ENCODE measurements around the gene RIPOR3. TPM values are rescaled to one million over a fixed set of nuclear protein-coding genes. Genes with fewer than 3 reads are reported as not detected.
"Not testable (repeated sequence)": the region's sequence is repeated elsewhere in the genome, so short reads cannot be mapped to it uniquely, and the experiment has no call there.

The RIPOR3 gene
- polyA plus RNA-seq, 1 donor from 2014 or later, result not detected

DNA sequence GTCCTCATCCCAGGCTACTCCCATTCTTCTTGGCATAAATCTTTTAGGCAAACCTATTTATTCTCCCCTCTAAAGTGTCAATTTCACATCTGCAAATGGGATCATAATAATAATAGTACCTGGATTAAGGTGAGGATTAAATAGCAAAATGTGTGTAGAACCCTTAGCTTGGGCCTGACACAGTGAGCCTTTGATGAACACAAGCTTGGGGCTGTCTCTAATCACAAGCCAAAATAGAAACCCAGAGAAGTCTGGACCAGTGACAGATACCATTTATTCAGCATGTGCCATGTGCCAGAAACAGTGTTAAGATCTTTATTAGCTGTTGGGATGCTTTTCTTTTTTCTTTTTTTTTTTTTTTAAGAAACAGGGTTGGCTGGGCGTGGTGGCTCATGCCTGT, 25.2 kb upstream of the RIPOR3 start:
- no peak overlapping the region for H3K4me2 ChIP-seq (ENCODE audit: low read length)
- no peaks in the 10 kb centered on the region for H3K79me2 ChIP-seq (replicated peaks; ENCODE audit: insufficient read depth, low read length)
- H3K9me3 ChIP-seq (ENCODE audit: low read length), result no peaks in the 10 kb centered on the region
- no peaks in the 10 kb centered on the region for H3K36me3 ChIP-seq (ENCODE audit: insufficient read depth, low read length)
- no peaks in the 10 kb centered on the region for H4K20me1 ChIP-seq (ENCODE audit: insufficient read depth)
- no peaks in the 10 kb centered on the region for H3K9me2 ChIP-seq (ENCODE audit: insufficient read depth, low read length)
- TF ChIP-seq, protein P1, sequence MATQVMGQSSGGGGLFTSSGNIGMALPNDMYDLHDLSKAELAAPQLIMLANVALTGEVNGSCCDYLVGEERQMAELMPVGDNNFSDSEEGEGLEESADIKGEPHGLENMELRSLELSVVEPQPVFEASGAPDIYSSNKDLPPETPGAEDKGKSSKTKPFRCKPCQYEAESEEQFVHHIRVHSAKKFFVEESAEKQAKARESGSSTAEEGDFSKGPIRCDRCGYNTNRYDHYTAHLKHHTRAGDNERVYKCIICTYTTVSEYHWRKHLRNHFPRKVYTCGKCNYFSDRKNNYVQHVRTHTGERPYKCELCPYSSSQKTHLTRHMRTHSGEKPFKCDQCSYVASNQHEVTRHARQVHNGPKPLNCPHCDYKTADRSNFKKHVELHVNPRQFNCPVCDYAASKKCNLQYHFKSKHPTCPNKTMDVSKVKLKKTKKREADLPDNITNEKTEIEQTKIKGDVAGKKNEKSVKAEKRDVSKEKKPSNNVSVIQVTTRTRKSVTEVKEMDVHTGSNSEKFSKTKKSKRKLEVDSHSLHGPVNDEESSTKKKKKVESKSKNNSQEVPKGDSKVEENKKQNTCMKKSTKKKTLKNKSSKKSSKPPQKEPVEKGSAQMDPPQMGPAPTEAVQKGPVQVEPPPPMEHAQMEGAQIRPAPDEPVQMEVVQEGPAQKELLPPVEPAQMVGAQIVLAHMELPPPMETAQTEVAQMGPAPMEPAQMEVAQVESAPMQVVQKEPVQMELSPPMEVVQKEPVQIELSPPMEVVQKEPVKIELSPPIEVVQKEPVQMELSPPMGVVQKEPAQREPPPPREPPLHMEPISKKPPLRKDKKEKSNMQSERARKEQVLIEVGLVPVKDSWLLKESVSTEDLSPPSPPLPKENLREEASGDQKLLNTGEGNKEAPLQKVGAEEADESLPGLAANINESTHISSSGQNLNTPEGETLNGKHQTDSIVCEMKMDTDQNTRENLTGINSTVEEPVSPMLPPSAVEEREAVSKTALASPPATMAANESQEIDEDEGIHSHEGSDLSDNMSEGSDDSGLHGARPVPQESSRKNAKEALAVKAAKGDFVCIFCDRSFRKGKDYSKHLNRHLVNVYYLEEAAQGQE (IDR thresholded peaks at IDR 0.05; ENCODE audit: borderline replicate concordance), result no peak
- TF ChIP-seq TAF1 (IDR thresholded peaks at IDR 0.05; ENCODE audit: low read depth) (no peak), EP300 (conservative IDR thresholded peaks at IDR 0.05; ENCODE audit: poor library complexity, severe bottlenecking) (no peak), MXI1 (conservative IDR thresholded peaks at IDR 0.05; ENCODE audit: poor library complexity, severe bottlenecking) (no peak), EZH2 (IDR thresholded peaks at IDR 0.05; ENCODE audit: borderline replicate concordance, insufficient read depth, low read length, poor library complexity, severe bottlenecking) (no peak), POLR2AphosphoS5 (IDR thresholded peaks at IDR 0.05) (no peak), SMC3 (conservative IDR thresholded peaks at IDR 0.05; ENCODE audit: poor library complexity) (no peak), RAD21 (conservative IDR thresholded peaks at IDR 0.05) (no peak)
- TF ChIP-seq, protein P2, sequence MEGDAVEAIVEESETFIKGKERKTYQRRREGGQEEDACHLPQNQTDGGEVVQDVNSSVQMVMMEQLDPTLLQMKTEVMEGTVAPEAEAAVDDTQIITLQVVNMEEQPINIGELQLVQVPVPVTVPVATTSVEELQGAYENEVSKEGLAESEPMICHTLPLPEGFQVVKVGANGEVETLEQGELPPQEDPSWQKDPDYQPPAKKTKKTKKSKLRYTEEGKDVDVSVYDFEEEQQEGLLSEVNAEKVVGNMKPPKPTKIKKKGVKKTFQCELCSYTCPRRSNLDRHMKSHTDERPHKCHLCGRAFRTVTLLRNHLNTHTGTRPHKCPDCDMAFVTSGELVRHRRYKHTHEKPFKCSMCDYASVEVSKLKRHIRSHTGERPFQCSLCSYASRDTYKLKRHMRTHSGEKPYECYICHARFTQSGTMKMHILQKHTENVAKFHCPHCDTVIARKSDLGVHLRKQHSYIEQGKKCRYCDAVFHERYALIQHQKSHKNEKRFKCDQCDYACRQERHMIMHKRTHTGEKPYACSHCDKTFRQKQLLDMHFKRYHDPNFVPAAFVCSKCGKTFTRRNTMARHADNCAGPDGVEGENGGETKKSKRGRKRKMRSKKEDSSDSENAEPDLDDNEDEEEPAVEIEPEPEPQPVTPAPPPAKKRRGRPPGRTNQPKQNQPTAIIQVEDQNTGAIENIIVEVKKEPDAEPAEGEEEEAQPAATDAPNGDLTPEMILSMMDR (IDR thresholded peaks at IDR 0.05; ENCODE audit: poor library complexity, severe bottlenecking), result no peak
- no peak overlapping the region for H2AFZ ChIP-seq (ENCODE audit: low read depth, low read length)
- H3K4me3 ChIP-seq (ENCODE audit: low read length), result no peak overlapping the region
- H3F3A ChIP-seq (ENCODE audit: insufficient read depth, low read length, poor library complexity, severe bottlenecking), result no peaks in the 10 kb centered on the region
- no peak overlapping the region for H3K27ac ChIP-seq (ENCODE audit: low read length)
- no peaks in the 10 kb centered on the region for H3K27me3 ChIP-seq (ENCODE audit: insufficient read depth, low read depth, low read length)
- H3K9ac ChIP-seq (ENCODE audit: low read length), result no peak overlapping the region

DNA sequence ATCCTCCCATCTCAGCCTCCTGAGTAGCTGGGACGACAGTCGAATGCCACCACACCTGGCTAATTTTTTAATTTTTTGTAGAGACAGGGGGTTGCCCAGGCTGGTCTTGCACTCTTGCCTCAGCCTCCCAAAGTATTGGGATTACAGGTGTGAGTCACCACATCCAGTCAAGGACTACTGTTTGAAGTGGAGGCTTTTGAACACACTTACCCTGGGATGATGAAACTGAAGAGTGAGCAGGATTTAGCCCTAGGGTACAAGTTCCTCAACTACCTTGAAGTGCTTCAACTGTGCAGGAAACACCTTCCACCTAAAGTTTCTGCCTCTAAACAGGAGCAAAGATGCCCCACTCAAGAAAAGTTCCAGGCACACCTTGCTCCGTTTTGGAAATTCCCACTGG, 24.4 kb upstream of the RIPOR3 start:
- no peak overlapping the region for H3K27ac ChIP-seq (ENCODE audit: low read length)
- no peak overlapping the region for H2AFZ ChIP-seq (ENCODE audit: low read depth, low read length)
- H3K79me2 ChIP-seq (replicated peaks; ENCODE audit: insufficient read depth, low read length), result no peaks in the 10 kb centered on the region
- no peaks in the 10 kb centered on the region for H3K9me3 ChIP-seq (ENCODE audit: low read length)
- H3K9me2 ChIP-seq (ENCODE audit: insufficient read depth, low read length), result no peaks in the 10 kb centered on the region
- H3K4me2 ChIP-seq (ENCODE audit: low read length), result no peak overlapping the region
- H3K36me3 ChIP-seq (ENCODE audit: insufficient read depth, low read length), result no peaks in the 10 kb centered on the region
- no peak overlapping the region for H3K9ac ChIP-seq (ENCODE audit: low read length)
- H4K20me1 ChIP-seq (ENCODE audit: insufficient read depth), result no peaks in the 10 kb centered on the region
- H3K4me3 ChIP-seq (ENCODE audit: low read length), result no peak overlapping the region
- no peaks in the 10 kb centered on the region for H3F3A ChIP-seq (ENCODE audit: insufficient read depth, low read length, poor library complexity, severe bottlenecking)
- TF ChIP-seq EZH2 (IDR thresholded peaks at IDR 0.05; ENCODE audit: borderline replicate concordance, insufficient read depth, low read length, poor library complexity, severe bottlenecking), result no peak
- TF ChIP-seq EP300 (conservative IDR thresholded peaks at IDR 0.05; ENCODE audit: poor library complexity, severe bottlenecking), result no peak
- TF ChIP-seq, protein P2 (IDR thresholded peaks at IDR 0.05; ENCODE audit: poor library complexity, severe bottlenecking), result no peak
- no peak for TF ChIP-seq MXI1 (conservative IDR thresholded peaks at IDR 0.05; ENCODE audit: poor library complexity, severe bottlenecking)
- TF ChIP-seq, protein P1 (IDR thresholded peaks at IDR 0.05; ENCODE audit: borderline replicate concordance), result no peak
- no peak for TF ChIP-seq SMC3 (conservative IDR thresholded peaks at IDR 0.05; ENCODE audit: poor library complexity)
- TF ChIP-seq RAD21 (conservative IDR thresholded peaks at IDR 0.05), result no peak
- no peak for TF ChIP-seq POLR2AphosphoS5 (IDR thresholded peaks at IDR 0.05)
- H3K27me3 ChIP-seq (ENCODE audit: insufficient read depth, low read depth, low read length), result no peaks in the 10 kb centered on the region

DNA sequence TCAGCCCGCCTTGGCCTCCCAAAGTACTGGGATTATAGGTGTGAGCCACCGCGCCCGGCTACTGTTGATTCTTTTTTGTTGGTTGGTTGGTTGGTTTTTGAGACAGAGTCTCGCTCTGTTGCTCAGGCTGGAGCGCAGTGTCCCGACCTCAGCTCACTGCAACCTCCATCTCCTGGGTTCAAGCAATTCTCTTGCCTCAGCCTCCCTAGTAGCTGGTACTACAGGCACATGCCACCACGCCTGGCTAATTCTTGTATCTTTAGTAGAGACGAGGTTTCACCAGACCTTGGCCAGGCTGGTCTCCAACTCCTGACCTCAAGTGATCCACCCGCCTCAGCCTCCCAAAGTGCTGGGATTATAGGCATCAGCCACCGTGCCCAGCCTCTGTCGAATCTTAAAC, 23.1 kb upstream of the RIPOR3 start:
- not testable (repeated sequence) for H3K9ac ChIP-seq (ENCODE audit: low read length); H3K36me3 ChIP-seq (ENCODE audit: insufficient read depth, low read length); H3K79me2 ChIP-seq (replicated peaks; ENCODE audit: insufficient read depth, low read length); H3K27me3 ChIP-seq (ENCODE audit: insufficient read depth, low read depth, low read length); H4K20me1 ChIP-seq (ENCODE audit: insufficient read depth); H3K9me2 ChIP-seq (ENCODE audit: insufficient read depth, low read length); H3K9me3 ChIP-seq (ENCODE audit: low read length); H3F3A ChIP-seq (ENCODE audit: insufficient read depth, low read length, poor library complexity, severe bottlenecking); H2AFZ ChIP-seq (ENCODE audit: low read depth, low read length); H3K4me2 ChIP-seq (ENCODE audit: low read length); H3K27ac ChIP-seq (ENCODE audit: low read length); H3K4me3 ChIP-seq (ENCODE audit: low read length)
